IMR-90 (cell line): ENCODE data around the gene OXA1L. TPM values are rescaled to one million over a fixed set of nuclear protein-coding genes. Genes with fewer than 3 reads are reported as not detected.

ENCODE experiments used
- ATAC-seq: fragments of 200-7000 bp; cut with Tn5 transposase; 2 replicates; pipeline ENCODE4 v1.9.1; 2020; ENCODE audit warnings: low read depth, mild to moderate bottlenecking, moderate library complexity
- BruUV-seq: library from RNA; stranded (reverse); fragments of 400-500 nt; replicated peaks from 2 replicates; lab custom pipeline; 2021; lab: Mats Ljungman, UMichigan
- CTCF ChIA-PET: fragments of 300-600 bp; formaldehyde crosslinking; extraction: SDS; loops from one replicate; lab custom pipeline; 2021; ENCODE audit warnings: antibody characterized with exemption; lab: Yijun Ruan, JAX
- POLR2A ChIA-PET: fragments of 300-600 bp; sonication (Branson Sonifier 250); formaldehyde crosslinking; loops from one replicate; lab custom pipeline; 2022; ENCODE audit warnings: antibody characterized with exemption; ENCODE audit not compliant: unreplicated experiment; lab: Charles Lee
- DNase-seq: peaks from one replicate; pipeline ENCODE4 v3.0.0; 2013
- H2AFZ ChIP-seq: replicated peaks from 2 replicates; pipeline ENCODE3; 2013; ENCODE audit warnings: low read length, mild to moderate bottlenecking; ENCODE audit not compliant: poor library complexity
- H2AK5ac ChIP-seq: 2 replicates; pipeline ENCODE4 v1.6.1; 2013; ENCODE audit warnings: low read depth, low read length, inconsistent platforms
- H2AK9ac ChIP-seq: replicated peaks from 2 replicates; pipeline ENCODE3; 2013; ENCODE audit warnings: mild to moderate bottlenecking, low read depth, low read length, moderate library complexity; ENCODE audit not compliant: poor library complexity
- H2BK120ac ChIP-seq: 2 replicates; pipeline ENCODE4 v1.6.1; 2013; ENCODE audit warnings: low read depth, low read length, inconsistent platforms
- H2BK15ac ChIP-seq: 3 replicates; pipeline ENCODE4 v1.6.1; 2013; ENCODE audit warnings: low read depth, low read length, inconsistent platforms
- H2BK20ac ChIP-seq: 2 replicates; pipeline ENCODE4 v1.6.1; 2013; ENCODE audit warnings: low read depth, mild to moderate bottlenecking, inconsistent platforms, low read length, moderate library complexity
- H2BK5ac ChIP-seq: 2 replicates; pipeline ENCODE4 v1.6.1; 2013; ENCODE audit warnings: mild to moderate bottlenecking, low read depth, low read length, inconsistent platforms; ENCODE audit not compliant: poor library complexity, severe bottlenecking
- H3K14ac ChIP-seq: replicated peaks from 2 replicates; pipeline ENCODE4 v1.6.1; 2013; ENCODE audit warnings: low read depth, low read length, inconsistent platforms
- H3K18ac ChIP-seq: 2 replicates; pipeline ENCODE4 v1.6.1; 2013; ENCODE audit warnings: low read depth, low read length, control low read depth
- H3K23ac ChIP-seq: 2 replicates; pipeline ENCODE4 v1.6.1; 2013; ENCODE audit warnings: low read depth, low read length, inconsistent platforms
- H3K27ac ChIP-seq: 2 replicates; pipeline ENCODE4 v1.5.1; 2013; ENCODE audit warnings: mild to moderate bottlenecking, control low read depth, low read length; ENCODE audit not compliant: insufficient read depth
- H3K27me3 ChIP-seq: 2 replicates; pipeline ENCODE4 v1.6.1; 2013; ENCODE audit warnings: low read length; ENCODE audit not compliant: control insufficient read depth, insufficient read depth
- H3K36me3 ChIP-seq: 2 replicates; pipeline ENCODE4 v1.6.1; 2013; ENCODE audit warnings: low read length, mixed read lengths; ENCODE audit not compliant: control insufficient read depth, insufficient read depth
- H3K4ac ChIP-seq: 2 replicates; pipeline ENCODE4 v1.6.1; 2013; ENCODE audit warnings: low read depth, low read length, inconsistent platforms
- H3K4me1 ChIP-seq: 2 replicates; pipeline ENCODE4 v1.6.1; 2013; ENCODE audit warnings: low read length, mixed read lengths; ENCODE audit not compliant: control insufficient read depth, insufficient read depth
- H3K4me2 ChIP-seq: 2 replicates; pipeline ENCODE4 v1.6.1; 2013; ENCODE audit warnings: low read depth, mild to moderate bottlenecking, control low read depth, low read length, moderate library complexity
- H3K4me3 ChIP-seq: 2 replicates; pipeline ENCODE4 v1.5.1; 2013; ENCODE audit warnings: low read depth, mild to moderate bottlenecking, control low read depth, low read length, moderate library complexity; ENCODE audit not compliant: insufficient read depth
- H3K56ac ChIP-seq: 2 replicates; pipeline ENCODE4 v1.6.1; 2013; ENCODE audit warnings: low read length, inconsistent platforms; ENCODE audit not compliant: insufficient read depth; ENCODE audit errors: extremely low read depth
- H3K79me1 ChIP-seq, 2 experiments: 2 replicates each; pipeline ENCODE4 v1.6.1; 2013; ENCODE audit warnings: low read length in 2 of 2, inconsistent platforms in 1 of 2, low read depth in 1 of 2
- H3K9ac ChIP-seq: 2 replicates; pipeline ENCODE4 v1.6.1; 2013; ENCODE audit warnings: low read depth, low read length, control low read depth
- H3K9me1 ChIP-seq: 2 replicates; pipeline ENCODE4 v1.6.1; 2013; ENCODE audit warnings: low read length, inconsistent platforms; ENCODE audit not compliant: insufficient read depth
- H3K9me3 ChIP-seq: 2 replicates; pipeline ENCODE4 v1.6.1; 2013; ENCODE audit warnings: low read length; ENCODE audit not compliant: control insufficient read depth, insufficient read depth
- H4K20me1 ChIP-seq: 2 replicates; pipeline ENCODE4 v1.6.1; 2013; ENCODE audit warnings: low read length, inconsistent platforms; ENCODE audit not compliant: insufficient read depth
- H4K5ac ChIP-seq: 2 replicates; pipeline ENCODE4 v1.6.1; 2013; ENCODE audit warnings: mild to moderate bottlenecking, low read depth, low read length, control low read depth
- H4K8ac ChIP-seq, 2 experiments: 2 replicates each; pipeline ENCODE4 v1.6.1; 2013; ENCODE audit warnings: low read depth in 2 of 2, low read length in 2 of 2, control low read depth in 1 of 2, inconsistent platforms in 1 of 2
- H4K91ac ChIP-seq: 2 replicates; pipeline ENCODE4 v1.6.1; 2013; ENCODE audit warnings: low read depth, low read length, inconsistent platforms; ENCODE audit not compliant: insufficient read depth
- BHLHE40 ChIP-seq: fragments of 150-350 bp; IDR thresholded peaks from 2 replicates; pipeline ENCODE4 v1.6.1; 2016; ENCODE audit warnings: mild to moderate bottlenecking, low read depth, low read length
- MAFK ChIP-seq: IDR thresholded peaks from 2 replicates; pipeline ENCODE4 v1.6.1; 2012; ENCODE audit warnings: low read depth, low read length, improper control_type of control experiment
- SMC3 ChIP-seq: fragments of 150-350 bp; IDR thresholded peaks from 2 replicates; pipeline ENCODE4 v1.6.1; 2016; ENCODE audit warnings: low read depth, mild to moderate bottlenecking, antibody characterized with exemption, low read length, moderate library complexity
- WGBS, 2 experiments: methylation state at CpG; one replicate each; pipeline versions ENCODE4 v1.1.5 to v1.1.7; 2013; ENCODE audit warnings: missing lambda C conversion rate in 2 of 2; ENCODE audit not compliant: insufficient read length in 1 of 2; ENCODE audit errors: extremely low coverage in 2 of 2; 5-methylcytosine and 5-hydroxymethylcytosine counted together
- dilution Hi-C: fragments of 300-500 bp; cut with HindIII; formaldehyde crosslinking; loops from one replicate; pipeline ENCODE4 v1.14.3; 2018; ENCODE audit warnings: low sequenced_read_pairs; ENCODE audit not compliant: unreplicated experiment
- in situ Hi-C: fragments of 300-500 bp; cut with MboI; formaldehyde crosslinking; loops from 3 replicates; pipeline ENCODE4 v1.14.3; 2019; ENCODE audit warnings: low sequenced_read_pairs, inconsistent platforms, mixed read lengths
- intact Hi-C: fragments of 100-400 bp; cut with micrococcal nuclease; formaldehyde crosslinking; loops from 2 replicates; pipeline ENCODE4 v1.10.0; 2022
- polyA plus RNA-seq, 3 experiments: library from polyadenylated mRNA; depleted of rRNA; stranded (reverse); fragments of >200 nt; gene quantifications; 2 replicates each; pipeline ENCODE4 v1.2.3, GENCODE V29; 2012; ENCODE audit warnings: low replicate concordance in 1 of 3
- total RNA-seq: library from RNA; depleted of rRNA; stranded (reverse); fragments of >200 nt; gene quantifications from 2 replicates; pipeline ENCODE4 v1.2.3, GENCODE V29; 2012

Gene OXA1L
- total and polyA plus RNA-seq, 2 of the 4 experiments (the other 2 are of a cell fraction) = 47.3 to 113 TPM

GRCh38 chr14:22773162-22774010 lies 6.9 kb downstream of the OXA1L start:
- DNase-seq (no peak), ATAC-seq (no peak)
- Histone ChIP-seq H2BK20ac (no peak overlapping the region), H3K4me3 (no peak overlapping the region), H3K27ac (no peak overlapping the region), H3K18ac (no peak overlapping the region), H3K9ac (no peak overlapping the region), H3K9me3 (no peaks in the 10 kb centered on the region), H2AFZ (no peak overlapping the region), H2AK5ac (no peak overlapping the region), H4K20me1 (no peaks in the 10 kb centered on the region), H3K36me3 (peaks cover 41% of the 10 kb centered on the region), H3K56ac (no peak overlapping the region), H4K91ac (no peak overlapping the region), H3K9me1 (no peaks in the 10 kb centered on the region), H3K23ac (no peak overlapping the region), H3K4ac (no peak overlapping the region), H3K4me2 (no peak overlapping the region), H3K14ac (no peak overlapping the region), H3K79me1 (peaks cover 18 to 24% of the 10 kb centered on the region in 2 experiments), H2BK120ac (no peak overlapping the region), H4K5ac (no peak overlapping the region), H2BK15ac (no peak overlapping the region), H2BK5ac (no peak overlapping the region), H4K8ac (no peak overlapping the region), H2AK9ac (no peak overlapping the region), H3K4me1 (no peaks in the 10 kb centered on the region), H3K27me3 (no peaks in the 10 kb centered on the region)
- TF ChIP-seq MAFK = no peak
- no peak for TF ChIP-seq SMC3
- no peak for TF ChIP-seq BHLHE40
- WGBS, 2 experiments = 100% methylated on average over 2 of the region's 8 CpGs; no CpG with 5 or more reads in 1 of the 2 experiments
- ChIA-PET POLR2A (no interaction called here), CTCF (interaction anchor here (0.6 kb wide), 3 partner anchors 125 to 466 kb away, joined by 3 to 4 read pairs (median 3); no protein-coding TSS in a partner anchor)
- dilution Hi-C loops (no loop called here), intact Hi-C loops (no loop called here), in situ Hi-C loops (no loop called here)
- no TSS peak for BruUV-seq
